PC-3 (cell line): ENCODE measurements around the gene HM13. TPM values are rescaled to one million over a fixed set of nuclear protein-coding genes. Genes with fewer than 3 reads are reported as not detected.

Source experiments
- ATAC-seq: fragments of 200-7000 bp; cut with Tn5 transposase; 2 replicates; pipeline ENCODE4 v1.9.1; 2020; ENCODE audit warnings: mild to moderate bottlenecking, moderate library complexity
- BruUV-seq: library from RNA; stranded (reverse); fragments of 400-500 nt; replicated peaks from 2 replicates; lab custom pipeline; 2021; lab: Mats Ljungman, UMichigan
- CTCF ChIA-PET: fragments of 300-600 bp; sonication (Branson Sonifier 250); formaldehyde crosslinking; loops from one replicate; lab custom pipeline; 2022; ENCODE audit warnings: antibody characterized with exemption; lab: Charles Lee
- POLR2A ChIA-PET: fragments of 300-600 bp; sonication (Branson Sonifier 250); formaldehyde crosslinking; loops from one replicate; lab custom pipeline; 2022; ENCODE audit warnings: antibody characterized with exemption; ENCODE audit not compliant: unreplicated experiment; lab: Charles Lee
- DNase-seq: peaks from one replicate; pipeline ENCODE4 v3.0.0-alpha.2; 2015
- H2AFZ ChIP-seq: fragments of 300-600 bp; sonication (generic); 2 replicates; pipeline ENCODE4 v1.6.0; 2016; ENCODE audit warnings: antibody characterized with exemption, low read length
- H3F3A ChIP-seq: fragments of 300-600 bp; sonication (generic); one replicate; pipeline ENCODE4 v1.6.0; 2017; ENCODE audit warnings: antibody characterized with exemption, low read length, control low read depth, mild to moderate bottlenecking; ENCODE audit not compliant: unreplicated experiment
- H3K27ac ChIP-seq: fragments of 300-600 bp; sonication (generic); 2 replicates; pipeline ENCODE4 v1.5.1; 2016; ENCODE audit warnings: mild to moderate bottlenecking, low read length
- H3K27me3 ChIP-seq: fragments of 300-600 bp; sonication (generic); 2 replicates; pipeline ENCODE4 v1.6.1; 2016; ENCODE audit warnings: low read length, mixed read lengths
- H3K36me3 ChIP-seq: fragments of 300-600 bp; sonication (generic); 2 replicates; pipeline ENCODE4 v1.6.1; 2016; ENCODE audit warnings: low read depth, mixed run types, low read length, mixed read lengths
- H3K4me1 ChIP-seq: fragments of 300-600 bp; sonication (generic); 2 replicates; pipeline ENCODE4 v1.5.1; 2016; ENCODE audit warnings: low read length; ENCODE audit not compliant: insufficient read depth
- H3K4me2 ChIP-seq: fragments of 300-600 bp; sonication (generic); 2 replicates; pipeline ENCODE4 v1.6.0; 2016; ENCODE audit warnings: low read length
- H3K4me3 ChIP-seq: fragments of 300-600 bp; sonication (generic); 2 replicates; pipeline ENCODE4 v1.5.1; 2016; ENCODE audit warnings: mild to moderate bottlenecking, low read length, mixed read lengths
- H3K79me2 ChIP-seq: fragments of 300-600 bp; sonication (generic); 2 replicates; pipeline ENCODE4 v1.6.1; 2017; ENCODE audit warnings: low read length, mixed read lengths
- H3K9ac ChIP-seq: fragments of 300-600 bp; sonication (generic); 2 replicates; pipeline ENCODE4 v1.6.0; 2016; ENCODE audit warnings: mild to moderate bottlenecking, low read length
- H3K9me2 ChIP-seq: fragments of 300-600 bp; sonication (generic); replicated peaks from 2 replicates; pipeline ENCODE4 v1.6.1; 2016; ENCODE audit warnings: mixed run types, low read length, mixed read lengths
- H3K9me3 ChIP-seq: fragments of 300-600 bp; sonication (generic); 2 replicates; pipeline ENCODE4 v1.6.1; 2016; ENCODE audit warnings: low read length, mixed read lengths
- H4K20me1 ChIP-seq: fragments of 300-600 bp; sonication (generic); 2 replicates; pipeline ENCODE4 v1.6.1; 2016; ENCODE audit warnings: low read length, mixed read lengths
- CTCF ChIP-seq: fragments of 300-600 bp; sonication (generic); conservative IDR thresholded peaks from 2 replicates; pipeline ENCODE4 v1.5.1; 2017; ENCODE audit warnings: antibody characterized with exemption, low read depth, mild to moderate bottlenecking, low read length
- EZH2 ChIP-seq: fragments of 300-600 bp; sonication (generic); IDR thresholded peaks from one replicate; pipeline ENCODE4 v1.6.1; 2017; ENCODE audit warnings: antibody characterized with exemption, mild to moderate bottlenecking, low read length; ENCODE audit not compliant: unreplicated experiment
- EZH2phosphoT487 ChIP-seq: fragments of 300-600 bp; sonication (generic); IDR thresholded peaks from 2 replicates; pipeline ENCODE4 v1.6.1; 2018; ENCODE audit warnings: mild to moderate bottlenecking, antibody characterized with exemption, low read length, borderline replicate concordance
- intact Hi-C: fragments of 100-400 bp; cut with micrococcal nuclease; formaldehyde crosslinking; loops from 2 replicates; pipeline ENCODE4 v1.9.0; 2023
- total RNA-seq: library from RNA; depleted of rRNA; stranded (reverse); fragments of >200 nt; gene quantifications from 2 replicates; pipeline ENCODE4 v1.2.3, GENCODE V29; 2014

HM13 gene
- total RNA-seq, 1 experiment from 2014 or later: 99.5 TPM

DNA sequence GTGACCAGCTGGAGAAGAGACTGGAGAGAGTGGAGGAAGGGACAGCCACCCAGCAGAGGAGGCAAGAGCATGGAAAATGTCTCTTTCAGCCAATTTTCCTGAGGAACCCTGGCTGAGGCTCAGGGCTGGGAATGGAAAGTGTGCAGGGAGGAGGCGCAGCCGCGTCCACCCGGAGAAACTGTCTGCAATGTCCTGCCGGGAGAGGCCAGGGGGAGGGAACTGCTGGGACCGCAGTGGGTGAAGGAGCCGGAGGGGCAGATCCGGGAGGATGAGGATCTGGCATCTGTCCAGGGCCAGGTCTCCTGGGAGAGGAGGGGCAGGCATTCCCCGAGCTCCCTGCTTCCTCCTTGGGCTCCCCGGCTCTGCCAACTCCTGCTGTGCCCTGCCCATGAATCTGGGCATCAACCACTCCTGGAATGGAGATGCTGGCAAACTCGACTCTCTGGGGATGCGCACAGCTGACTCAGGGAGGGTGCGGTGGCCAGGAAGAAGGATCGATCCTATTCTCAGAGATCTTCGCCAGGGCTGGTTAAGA, 17.4 kb upstream of the HM13 start:
- intact Hi-C loops: no loop called here
- ChIA-PET CTCF (no interaction called here), POLR2A (no interaction called here)
- no peak overlapping the region for H3K4me3 ChIP-seq
- no peaks in the 10 kb centered on the region for H3K4me1 ChIP-seq
- TF ChIP-seq EZH2phosphoT487: no peak
- TF ChIP-seq CTCF: no peak
- no peak for TF ChIP-seq EZH2
- H3K9ac ChIP-seq: no peak overlapping the region
- no peaks in the 10 kb centered on the region for H3K36me3 ChIP-seq
- no peaks in the 10 kb centered on the region for H3K79me2 ChIP-seq
- H3K27me3 ChIP-seq: peaks cover 23% of the 10 kb centered on the region; the same call in 1 of the 2 replicates
- no peaks in the 10 kb centered on the region for H4K20me1 ChIP-seq
- no peak overlapping the region for H2AFZ ChIP-seq
- H3K27ac ChIP-seq: no peak overlapping the region
- H3K4me2 ChIP-seq: no peak overlapping the region
- ATAC-seq (no peak), DNase-seq (no peak)
- no peaks in the 10 kb centered on the region for H3K9me2 ChIP-seq
- BruUV-seq: no TSS peak
- no peaks in the 10 kb centered on the region for H3K9me3 ChIP-seq
- H3F3A ChIP-seq: no peaks in the 10 kb centered on the region

DNA sequence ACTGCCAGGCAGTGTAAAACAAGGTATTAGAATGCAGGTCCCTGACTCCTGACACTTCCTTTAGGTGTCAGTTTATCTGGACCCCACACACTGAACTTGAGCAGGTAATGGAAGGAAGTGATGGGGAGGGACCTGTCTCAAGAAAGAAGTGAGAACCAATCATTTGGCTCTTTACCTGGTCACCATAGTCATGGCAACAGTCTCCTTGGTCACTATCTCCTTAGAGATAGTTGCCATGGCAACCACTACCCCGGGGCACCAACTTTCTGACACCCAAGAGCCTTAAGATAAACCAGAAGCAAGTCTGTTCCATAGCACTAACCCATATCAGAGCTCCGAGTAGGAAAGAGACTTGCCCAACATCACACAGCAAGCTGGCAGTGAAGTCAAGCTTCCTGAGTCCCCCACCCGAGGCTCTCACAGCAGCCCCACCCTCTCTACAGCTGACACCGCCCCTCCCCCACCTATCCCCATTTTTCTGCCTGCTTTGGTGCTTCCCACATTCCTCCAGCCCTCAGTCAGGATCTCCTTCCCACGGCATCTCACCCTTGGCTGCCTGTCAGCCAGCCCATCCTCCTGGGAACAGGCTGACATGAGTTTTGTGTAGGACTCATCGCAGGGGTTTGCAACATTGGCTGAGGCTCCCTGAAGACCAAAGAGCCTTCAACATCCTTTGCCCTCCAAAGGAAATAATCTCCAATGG, 16.3 kb upstream of the HM13 start:
- H3K4me2 ChIP-seq: no peak overlapping the region
- no peaks in the 10 kb centered on the region for H3K9me2 ChIP-seq
- H3K9ac ChIP-seq: no peak overlapping the region
- TF ChIP-seq EZH2 (no peak), CTCF (no peak), EZH2phosphoT487 (no peak)
- CTCF ChIA-PET: no interaction called here
- POLR2A ChIA-PET: no interaction called here
- no peak overlapping the region for H2AFZ ChIP-seq
- H3K4me3 ChIP-seq: no peak overlapping the region
- no peaks in the 10 kb centered on the region for H3K36me3 ChIP-seq
- intact Hi-C loops: no loop called here
- BruUV-seq: no TSS peak
- H4K20me1 ChIP-seq: no peaks in the 10 kb centered on the region
- no peaks in the 10 kb centered on the region for H3K9me3 ChIP-seq
- ATAC-seq (no peak), DNase-seq (no peak)
- H3K27ac ChIP-seq: no peak overlapping the region
- no peaks in the 10 kb centered on the region for H3F3A ChIP-seq
- H3K4me1 ChIP-seq: no peaks in the 10 kb centered on the region
- H3K79me2 ChIP-seq: no peaks in the 10 kb centered on the region
- H3K27me3 ChIP-seq: peaks cover 23% of the 10 kb centered on the region; the same call in 1 of the 2 replicates

DNA sequence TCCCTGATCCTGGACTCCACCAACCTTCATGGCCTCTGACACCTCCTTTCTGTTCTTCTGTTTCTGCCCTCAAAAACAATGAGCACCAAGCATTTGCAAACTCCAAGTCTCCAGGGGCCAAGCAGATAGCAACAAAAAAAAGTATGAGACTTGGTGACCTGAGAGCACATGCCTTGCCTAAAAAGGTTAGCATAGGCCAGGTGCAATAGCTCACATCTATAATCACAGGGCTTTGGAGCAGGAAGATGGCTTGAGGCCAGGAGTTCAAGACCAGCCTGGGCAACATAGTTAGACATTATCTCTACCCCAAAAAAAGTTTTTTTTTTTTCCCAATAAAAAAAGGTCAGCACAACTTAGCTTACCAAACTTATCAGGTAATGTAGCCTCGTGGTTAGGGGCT, 13.7 kb upstream of the HM13 start:
- Histone ChIP-seq H2AFZ (no peak overlapping the region), H3K79me2 (no peaks in the 10 kb centered on the region), H3K4me2 (no peak overlapping the region), H3K4me1 (no peaks in the 10 kb centered on the region), H4K20me1 (no peaks in the 10 kb centered on the region), H3K9ac (no peak overlapping the region), H3K9me2 (no peaks in the 10 kb centered on the region), H3K27ac (no peak overlapping the region), H3K27me3 (peaks cover 15% of the 10 kb centered on the region; the same call in 1 of the 2 replicates), H3F3A (no peaks in the 10 kb centered on the region), H3K36me3 (no peaks in the 10 kb centered on the region), H3K4me3 (no peak overlapping the region), H3K9me3 (no peaks in the 10 kb centered on the region)
- ATAC-seq (no peak), DNase-seq (no peak)
- TF ChIP-seq CTCF: no peak
- no peak for TF ChIP-seq EZH2
- no peak for TF ChIP-seq EZH2phosphoT487
- BruUV-seq: no TSS peak
- ChIA-PET POLR2A (no interaction called here), CTCF (no interaction called here)
- intact Hi-C loops: loop anchor here (5.0 kb wide), 1 partner anchor 38 kb away; no protein-coding TSS in a partner anchor
